ENCODE data around the gene SERINC5.

The SERINC5 gene

GRCh38 chr5:80238097-80238496 lies 17.8 kb downstream of the SERINC5 start:
- ATAC-seq (ENCODE audit: low read depth) = no peak
- Histone ChIP-seq H3K36me3 (ENCODE audit: low read depth) (no peaks in the 10 kb centered on the region; the same call in 1 of the 2 replicates), H3K27ac (ENCODE audit: poor library complexity, severe bottlenecking) (no peak overlapping the region), H3K27me3 (ENCODE audit: insufficient read depth, poor library complexity, severe bottlenecking) (no peaks in the 10 kb centered on the region), H3K4me1 (ENCODE audit: insufficient read depth, poor library complexity, severe bottlenecking) (no peaks in the 10 kb centered on the region), H3K4me3 (ENCODE audit: severe bottlenecking) (no peak overlapping the region), H3K9me3 (ENCODE audit: severe bottlenecking) (peaks cover 8% of the 10 kb centered on the region)
- TF ChIP-seq CTCF (IDR thresholded peaks at IDR 0.05; ENCODE audit: poor library complexity, severe bottlenecking) = no peak
- no peak for DNase-seq (ENCODE audit: low spot score)

- no peak for DNase-seq (ENCODE audit: low spot score)
- Histone ChIP-seq H3K4me1 (ENCODE audit: insufficient read depth, poor library complexity, severe bottlenecking) (no peaks in the 10 kb centered on the region), H3K4me3 (ENCODE audit: severe bottlenecking) (no peak overlapping the region), H3K27me3 (ENCODE audit: insufficient read depth, poor library complexity, severe bottlenecking) (no peaks in the 10 kb centered on the region), H3K9me3 (ENCODE audit: severe bottlenecking) (peaks cover 8% of the 10 kb centered on the region), H3K36me3 (ENCODE audit: low read depth) (no peaks in the 10 kb centered on the region; the same call in 1 of the 2 replicates), H3K27ac (ENCODE audit: poor library complexity, severe bottlenecking) (no peak overlapping the region)
- ATAC-seq (ENCODE audit: low read depth) = no peak
- TF ChIP-seq CTCF (IDR thresholded peaks at IDR 0.05; ENCODE audit: poor library complexity, severe bottlenecking) = no peak
Observed at GRCh38 chr5:80237243-80237642, 18.6 kb downstream of the SERINC5 start.

- no peak for ATAC-seq (ENCODE audit: low read depth)
- no peaks in the 10 kb centered on the region for H3K9me3 ChIP-seq (ENCODE audit: severe bottlenecking)
- H3K4me3 ChIP-seq (ENCODE audit: severe bottlenecking) = no peak overlapping the region
- H3K27ac ChIP-seq (ENCODE audit: poor library complexity, severe bottlenecking) = no peak overlapping the region
- H3K36me3 ChIP-seq (ENCODE audit: low read depth) = no peaks in the 10 kb centered on the region
- DNase-seq (ENCODE audit: low spot score) = no peak
- H3K27me3 ChIP-seq (ENCODE audit: insufficient read depth, poor library complexity, severe bottlenecking) = no peaks in the 10 kb centered on the region
- no peak for TF ChIP-seq CTCF (IDR thresholded peaks at IDR 0.05; ENCODE audit: poor library complexity, severe bottlenecking)
- H3K4me1 ChIP-seq (ENCODE audit: insufficient read depth, poor library complexity, severe bottlenecking) = no peaks in the 10 kb centered on the region
Observed at GRCh38 chr5:80234116-80234948, 21.5 kb downstream of the SERINC5 start.

- DNase-seq (ENCODE audit: low spot score) (no peak), ATAC-seq (ENCODE audit: low read depth) (no peak)
- H3K4me3 ChIP-seq (ENCODE audit: severe bottlenecking) = no peak overlapping the region
- H3K36me3 ChIP-seq (ENCODE audit: low read depth) = no peaks in the 10 kb centered on the region
- no peak for TF ChIP-seq CTCF (IDR thresholded peaks at IDR 0.05; ENCODE audit: poor library complexity, severe bottlenecking)
- H3K9me3 ChIP-seq (ENCODE audit: severe bottlenecking) = no peaks in the 10 kb centered on the region
- no peaks in the 10 kb centered on the region for H3K4me1 ChIP-seq (ENCODE audit: insufficient read depth, poor library complexity, severe bottlenecking)
- H3K27me3 ChIP-seq (ENCODE audit: insufficient read depth, poor library complexity, severe bottlenecking) = no peaks in the 10 kb centered on the region
- no peak overlapping the region for H3K27ac ChIP-seq (ENCODE audit: poor library complexity, severe bottlenecking)
Observed at GRCh38 chr5:80231693-80232092, 24.2 kb downstream of the SERINC5 start.

GRCh38 chr5:80231243-80231642 lies 24.6 kb downstream of the SERINC5 start:
- Histone ChIP-seq H3K4me1 (ENCODE audit: insufficient read depth, poor library complexity, severe bottlenecking) (no peaks in the 10 kb centered on the region), H3K9me3 (ENCODE audit: severe bottlenecking) (no peaks in the 10 kb centered on the region), H3K36me3 (ENCODE audit: low read depth) (no peaks in the 10 kb centered on the region), H3K27ac (ENCODE audit: poor library complexity, severe bottlenecking) (no peak overlapping the region), H3K4me3 (ENCODE audit: severe bottlenecking) (no peak overlapping the region), H3K27me3 (ENCODE audit: insufficient read depth, poor library complexity, severe bottlenecking) (no peaks in the 10 kb centered on the region)
- no peak for ATAC-seq (ENCODE audit: low read depth)
- DNase-seq (ENCODE audit: low spot score) = no peak
- TF ChIP-seq CTCF (IDR thresholded peaks at IDR 0.05; ENCODE audit: poor library complexity, severe bottlenecking) = no peak
